CD4-positive, alpha-beta T cell treated with Interleukin-4 for 4 hours (primary cell): ENCODE measurements around the gene IER2.

Source experiments
- DNase-seq: peaks from one replicate; pipeline ENCODE4 v3.0.0-alpha.2; 2020

The IER2 gene

GRCh38 chr19:13119627-13120026 lies 30.6 kb upstream of the IER2 start:
- no peak for DNase-seq

GRCh38 chr19:13120031-13120430 lies 30.2 kb upstream of the IER2 start:
- no peak for DNase-seq

- no peak for DNase-seq
These were observed 29.4 kb upstream of the IER2 start for GRCh38 chr19:13120817-13121216.

- DNase-seq = peak; percentile 29
These were observed 28.5 kb upstream of the IER2 start for GRCh38 chr19:13121551-13122274.

GRCh38 chr19:13122275-13122878 lies 27.8 kb upstream of the IER2 start:
- peak; percentile 27 for DNase-seq

GRCh38 chr19:13122980-13123957 lies 26.9 kb upstream of the IER2 start:
- no peak for DNase-seq

GRCh38 chr19:13127051-13127450 lies 23.2 kb upstream of the IER2 start:
- no peak for DNase-seq

- DNase-seq = no peak
These were observed 22.2 kb upstream of the IER2 start for GRCh38 chr19:13127811-13128575.

- no peak for DNase-seq
These were observed 21.6 kb upstream of the IER2 start for GRCh38 chr19:13128583-13128982.

- DNase-seq = no peak
These were observed 20.8 kb upstream of the IER2 start for GRCh38 chr19:13129384-13129783.

GRCh38 chr19:13130886-13131490 lies 19.2 kb upstream of the IER2 start:
- no peak for DNase-seq

GRCh38 chr19:13132471-13133180 lies 17.6 kb upstream of the IER2 start:
- DNase-seq = peak; percentile 74

- no peak for DNase-seq
These were observed 16.9 kb upstream of the IER2 start for GRCh38 chr19:13133241-13133870.

- DNase-seq = no peak
These were observed 15.6 kb upstream of the IER2 start for GRCh38 chr19:13134626-13135025.

GRCh38 chr19:13135068-13136062 lies 14.8 kb upstream of the IER2 start:
- no peak for DNase-seq

- DNase-seq = no peak
These were observed 12.9 kb upstream of the IER2 start for GRCh38 chr19:13137290-13137794.

GRCh38 chr19:13138171-13138915 lies 11.9 kb upstream of the IER2 start:
- no peak for DNase-seq

GRCh38 chr19:13138916-13139198 lies 11.4 kb upstream of the IER2 start:
- no peak for DNase-seq
